MM.1S (cell line): ENCODE data around the gene HDGF.

ENCODE experiments used
- DNase-seq: peaks from one replicate; pipeline ENCODE4 v3.0.0-alpha.2; 2015
- H2AFZ ChIP-seq: fragments of 300-600 bp; sonication (generic); 2 replicates; pipeline ENCODE4 v1.6.0; 2016; ENCODE audit warnings: antibody characterized with exemption, low read length
- H3F3A ChIP-seq: fragments of 300-600 bp; sonication (generic); 2 replicates; pipeline ENCODE4 v1.6.1; 2016; ENCODE audit warnings: mild to moderate bottlenecking, antibody characterized with exemption, low read length, moderate library complexity, mixed read lengths; ENCODE audit not compliant: insufficient read depth
- H3K27ac ChIP-seq: fragments of 300-600 bp; sonication (generic); 2 replicates; pipeline ENCODE4 v1.5.1; 2016; ENCODE audit warnings: mild to moderate bottlenecking, low read length
- H3K27me3 ChIP-seq: fragments of 300-600 bp; sonication (generic); replicated peaks from 2 replicates; pipeline ENCODE4 v1.6.0; 2016; ENCODE audit warnings: low read length; ENCODE audit not compliant: insufficient read depth
- H3K36me3 ChIP-seq: fragments of 300-600 bp; sonication (generic); replicated peaks from 2 replicates; pipeline ENCODE4 v1.6.1; 2016; ENCODE audit warnings: mild to moderate bottlenecking, low read length, mixed read lengths; ENCODE audit not compliant: insufficient read depth
- H3K4me1 ChIP-seq: fragments of 300-600 bp; sonication (generic); 2 replicates; pipeline ENCODE4 v1.6.1; 2016; ENCODE audit warnings: low read length, mixed read lengths
- H3K4me2 ChIP-seq: fragments of 300-600 bp; sonication (generic); 2 replicates; pipeline ENCODE4 v1.6.0; 2016; ENCODE audit warnings: low read depth, low read length
- H3K4me3 ChIP-seq: fragments of 300-600 bp; sonication (generic); 2 replicates; pipeline ENCODE4 v1.5.1; 2016; ENCODE audit warnings: low read length, mixed read lengths
- H3K79me2 ChIP-seq: fragments of 300-600 bp; sonication (generic); 2 replicates; pipeline ENCODE4 v1.6.1; 2016; ENCODE audit warnings: mixed run types, low read length, mixed read lengths
- H3K9ac ChIP-seq: fragments of 300-600 bp; sonication (generic); 2 replicates; pipeline ENCODE4 v1.6.1; 2016; ENCODE audit warnings: low read length, mixed read lengths
- H3K9me2 ChIP-seq: fragments of 300-600 bp; sonication (generic); replicated peaks from 2 replicates; pipeline ENCODE4 v1.6.1; 2016; ENCODE audit warnings: mild to moderate bottlenecking, low read length, mixed read lengths; ENCODE audit not compliant: insufficient read depth
- H3K9me3 ChIP-seq: fragments of 300-600 bp; sonication (generic); replicated peaks from 2 replicates; pipeline ENCODE4 v1.6.1; 2016; ENCODE audit warnings: mild to moderate bottlenecking, low read length, mixed read lengths; ENCODE audit not compliant: insufficient read depth
- H4K20me1 ChIP-seq: fragments of 300-600 bp; sonication (generic); 2 replicates; pipeline ENCODE4 v1.6.1; 2016; ENCODE audit warnings: mild to moderate bottlenecking, low read length, moderate library complexity, mixed read lengths; ENCODE audit not compliant: insufficient read depth
- CTCF ChIP-seq: fragments of 300-600 bp; sonication (generic); IDR thresholded peaks from 2 replicates; pipeline ENCODE4 v1.5.1; 2016; ENCODE audit warnings: antibody characterized with exemption, low read length, mixed read lengths
- EZH2 ChIP-seq: fragments of 300-600 bp; sonication (generic); optimal IDR thresholded peaks from 2 replicates; pipeline ENCODE3; 2017; ENCODE audit warnings: low read depth, mild to moderate bottlenecking, antibody characterized with exemption, low read length, mixed read lengths
- EZH2phosphoT487 ChIP-seq: fragments of 300-600 bp; sonication (generic); IDR thresholded peaks from 2 replicates; pipeline ENCODE4 v1.6.1; 2018; ENCODE audit warnings: antibody characterized with exemption, low read length

Gene HDGF

GRCh38 chr1:156709031-156709430 is 42.4 kb downstream of the HDGF start:
- no peak overlapping the region for H3K27ac ChIP-seq

GRCh38 chr1:156708218-156708661 is 43.2 kb downstream of the HDGF start:
- Histone ChIP-seq H3K4me2 (no peak overlapping the region), H4K20me1 (no peaks in the 10 kb centered on the region), H3K9me2 (no peaks in the 10 kb centered on the region), H2AFZ (no peak overlapping the region), H3K9me3 (no peaks in the 10 kb centered on the region), H3K27ac (no peak overlapping the region), H3K79me2 (no peaks in the 10 kb centered on the region), H3K9ac (no peak overlapping the region), H3K27me3 (peaks cover 50% of the 10 kb centered on the region), H3K36me3 (no peaks in the 10 kb centered on the region), H3K4me1 (peaks cover 16% of the 10 kb centered on the region), H3K4me3 (no peak overlapping the region), H3F3A (no peaks in the 10 kb centered on the region; the same call in 1 of the 2 replicates)
- no peak for DNase-seq
- TF ChIP-seq EZH2phosphoT487 (no peak), CTCF (no peak), EZH2 (no peak)

More at GRCh38 chr1:156709031-156709430, 42.4 kb downstream of the HDGF start:
- Histone ChIP-seq H3K4me1 (peaks cover 16% of the 10 kb centered on the region), H3K4me2 (no peak overlapping the region), H3F3A (no peaks in the 10 kb centered on the region; the same call in 1 of the 2 replicates), H3K79me2 (no peaks in the 10 kb centered on the region), H3K36me3 (no peaks in the 10 kb centered on the region), H3K9ac (no peak overlapping the region), H3K9me2 (no peaks in the 10 kb centered on the region), H4K20me1 (no peaks in the 10 kb centered on the region), H3K9me3 (no peaks in the 10 kb centered on the region), H3K27me3 (peaks cover 42% of the 10 kb centered on the region), H2AFZ (no peak overlapping the region), H3K4me3 (no peak overlapping the region)
- DNase-seq = no peak
- TF ChIP-seq EZH2 = no peak
- no peak for TF ChIP-seq EZH2phosphoT487
- TF ChIP-seq CTCF = no peak

- TF ChIP-seq EZH2phosphoT487 = no peak
- TF ChIP-seq EZH2 = no peak
- no peak for TF ChIP-seq CTCF
- Histone ChIP-seq H3K9me2 (no peaks in the 10 kb centered on the region), H3K36me3 (no peaks in the 10 kb centered on the region), H3K4me2 (no peak overlapping the region), H2AFZ (no peak overlapping the region), H3K27me3 (peaks cover 56% of the 10 kb centered on the region), H4K20me1 (no peaks in the 10 kb centered on the region), H3K9me3 (no peaks in the 10 kb centered on the region), H3K27ac (no peak overlapping the region), H3F3A (no peaks in the 10 kb centered on the region; the same call in 1 of the 2 replicates), H3K9ac (no peak overlapping the region), H3K4me3 (no peak overlapping the region), H3K79me2 (no peaks in the 10 kb centered on the region), H3K4me1 (peaks cover 16% of the 10 kb centered on the region)
- no peak for DNase-seq
These were observed 43.9 kb downstream of the HDGF start for GRCh38 chr1:156707417-156708217.
